Tibial nerve (tissue), 3 donors: ENCODE measurements around the gene PELI2.

Source experiments
- POLR2A ChIP-seq, 2 donors: fragments of 450-650 bp; IDR thresholded peaks; one replicate each; pipeline ENCODE4 v1.6.1; 2017; ENCODE audit warnings: antibody characterized with exemption in 2 of 2, mild to moderate bottlenecking in 2 of 2, moderate library complexity in 2 of 2
- TF ChIP-seq, protein P1 (sequence below), 5 experiments: fragments of 200-600 bp in 3 of 5; fragments of 450-650 bp in 2 of 5; sonication (generic) in 3 of 5; IDR thresholded peaks; one replicate each; pipeline ENCODE4 v1.5.1; 2016 to 2019; ENCODE audit warnings: antibody characterized with exemption in 5 of 5, mild to moderate bottlenecking in 3 of 5, moderate library complexity in 2 of 5

DNA sequence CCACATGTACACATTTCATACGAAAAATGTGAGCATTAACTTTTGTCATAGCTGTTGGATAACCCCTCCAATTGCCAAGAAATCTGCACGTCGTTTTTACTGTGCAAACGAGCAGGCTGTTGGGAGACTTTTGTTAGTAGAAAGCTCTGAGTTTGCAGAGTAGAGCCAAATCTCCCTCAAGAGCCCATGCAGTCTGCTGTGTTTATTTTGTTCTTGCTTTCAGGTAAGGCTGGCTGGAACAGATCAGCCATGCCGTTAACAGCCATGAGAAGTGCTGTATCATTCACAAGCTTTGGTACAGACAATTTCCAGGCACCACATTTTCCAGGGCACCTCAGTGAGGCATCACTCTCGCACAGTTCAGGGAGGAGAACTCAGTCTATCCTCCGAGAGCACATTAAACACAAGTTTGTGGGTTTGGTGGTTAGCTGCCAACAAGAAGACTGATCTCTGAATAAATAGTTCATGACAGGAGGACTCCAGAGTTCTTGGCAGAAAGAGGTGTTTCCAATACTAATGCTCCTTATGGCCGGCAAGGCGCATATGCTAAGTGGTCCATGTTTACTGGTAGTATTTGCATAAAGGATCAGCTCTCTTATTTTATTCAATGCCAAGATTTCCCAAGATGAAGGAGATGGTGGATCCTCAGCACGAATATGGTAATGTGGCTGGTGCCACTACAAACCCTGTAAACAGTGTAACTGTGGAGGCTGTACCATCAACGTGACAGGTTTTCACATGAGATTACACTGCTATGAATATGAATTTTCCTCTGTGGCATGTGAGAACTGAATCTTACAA lies 30.3 kb upstream of the PELI2 start:
- TF ChIP-seq, protein P1, sequence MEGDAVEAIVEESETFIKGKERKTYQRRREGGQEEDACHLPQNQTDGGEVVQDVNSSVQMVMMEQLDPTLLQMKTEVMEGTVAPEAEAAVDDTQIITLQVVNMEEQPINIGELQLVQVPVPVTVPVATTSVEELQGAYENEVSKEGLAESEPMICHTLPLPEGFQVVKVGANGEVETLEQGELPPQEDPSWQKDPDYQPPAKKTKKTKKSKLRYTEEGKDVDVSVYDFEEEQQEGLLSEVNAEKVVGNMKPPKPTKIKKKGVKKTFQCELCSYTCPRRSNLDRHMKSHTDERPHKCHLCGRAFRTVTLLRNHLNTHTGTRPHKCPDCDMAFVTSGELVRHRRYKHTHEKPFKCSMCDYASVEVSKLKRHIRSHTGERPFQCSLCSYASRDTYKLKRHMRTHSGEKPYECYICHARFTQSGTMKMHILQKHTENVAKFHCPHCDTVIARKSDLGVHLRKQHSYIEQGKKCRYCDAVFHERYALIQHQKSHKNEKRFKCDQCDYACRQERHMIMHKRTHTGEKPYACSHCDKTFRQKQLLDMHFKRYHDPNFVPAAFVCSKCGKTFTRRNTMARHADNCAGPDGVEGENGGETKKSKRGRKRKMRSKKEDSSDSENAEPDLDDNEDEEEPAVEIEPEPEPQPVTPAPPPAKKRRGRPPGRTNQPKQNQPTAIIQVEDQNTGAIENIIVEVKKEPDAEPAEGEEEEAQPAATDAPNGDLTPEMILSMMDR (IDR thresholded peaks at IDR 0.05) = no peak
- TF ChIP-seq POLR2A (IDR thresholded peaks at IDR 0.05) = no peak
